Esophagus (tissue), 2 donors: ENCODE data around the gene CCDC13. TPM values are rescaled to one million over a fixed set of nuclear protein-coding genes. Genes with fewer than 3 reads are reported as not detected.

ENCODE experiments used
- H3K27ac ChIP-seq, 2 donors: one replicate each; pipeline ENCODE4 v1.5.1; 2013; ENCODE audit warnings: low read depth in 2 of 2, mild to moderate bottlenecking in 2 of 2, inconsistent platforms in 1 of 2, low read length in 1 of 2, moderate library complexity in 1 of 2
- H3K27me3 ChIP-seq, 2 donors: one replicate each; pipeline ENCODE4 v1.6.1; 2013; ENCODE audit warnings: low read length in 2 of 2, control low read depth in 1 of 2, mild to moderate bottlenecking in 1 of 2; ENCODE audit not compliant: insufficient read depth in 2 of 2, control insufficient read depth in 1 of 2
- H3K36me3 ChIP-seq, 2 donors: one replicate each; pipeline ENCODE4 v1.6.1; 2013; ENCODE audit warnings: low read length in 1 of 2; ENCODE audit not compliant: control insufficient read depth in 2 of 2, insufficient read depth in 2 of 2
- H3K4me1 ChIP-seq, 2 donors: one replicate each; pipeline ENCODE4 v1.6.1; 2013; ENCODE audit warnings: low read length in 1 of 2; ENCODE audit not compliant: control insufficient read depth in 2 of 2, insufficient read depth in 2 of 2
- H3K4me3 ChIP-seq, 2 donors: one replicate each; pipeline ENCODE4 v1.5.1; 2013; ENCODE audit warnings: low read length in 2 of 2, mild to moderate bottlenecking in 2 of 2, low read depth in 1 of 2, moderate library complexity in 1 of 2
- H3K9me3 ChIP-seq, 2 donors: one replicate each; pipeline ENCODE4 v1.6.1; 2013; ENCODE audit warnings: mild to moderate bottlenecking in 2 of 2, low read depth in 1 of 2, low read length in 1 of 2, moderate library complexity in 1 of 2; ENCODE audit not compliant: control insufficient read depth in 2 of 2, insufficient read depth in 1 of 2
- WGBS, 2 donors: extraction: QIAGEN DNeasy Blood & Tissue Kit; methylation state at CpG; one replicate each; pipeline ENCODE4 v1.1.7; 2013; 5-methylcytosine and 5-hydroxymethylcytosine counted together
- polyA plus RNA-seq, 2 donors: library from polyadenylated mRNA; stranded (reverse); fragments of 200-250 nt; gene quantifications; one replicate each; pipeline ENCODE4 v1.2.3, GENCODE V29; 2013
- donor health status: healthy with polysubstance abuse.
- donor health status: Bipolar disorder and iron deficiency.

CCDC13 gene
- polyA plus RNA-seq, 2 donors: 0.53 to 1.0 TPM

GRCh38 chr3:42739401-42740158, 33.5 kb downstream of the CCDC13 start:
- Histone ChIP-seq H3K27me3 (no peaks in the 10 kb centered on the region), H3K36me3 (no peaks in the 10 kb centered on the region), H3K27ac (no peak overlapping the region), H3K4me3 (no peak overlapping the region), H3K4me1 (no peaks in the 10 kb centered on the region), H3K9me3 (peaks cover 0 to 2% of the 10 kb centered on the region in 2 donors)
- whole genome bisulfite sequencing, 2 donors: 84 to 91% methylated on average over 12 of the region's 12 CpGs

DNA sequence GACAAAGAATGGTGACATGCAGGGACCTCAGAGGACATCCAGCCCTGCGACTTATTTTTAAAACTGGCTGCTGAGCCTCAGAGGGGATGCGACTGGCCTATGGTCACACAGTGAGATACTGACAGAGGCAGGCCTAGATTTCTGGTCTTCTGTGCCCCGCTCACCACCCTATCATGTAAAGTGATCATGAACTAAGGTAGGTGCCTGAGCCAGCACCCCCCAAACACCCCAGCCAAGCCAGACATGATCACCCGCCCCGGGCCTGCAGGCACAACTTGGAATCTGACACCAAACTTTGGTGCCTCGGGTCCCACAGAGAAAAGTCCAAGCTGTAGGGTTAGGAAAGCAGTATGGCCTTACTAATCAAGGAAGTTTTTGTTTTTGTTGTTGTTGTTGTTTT, 36.5 kb downstream of the CCDC13 start:
- 93% methylated on average over 6 of the region's 6 CpGs for WGBS, 2 donors
- no peak overlapping the region for H3K27ac ChIP-seq
- H3K9me3 ChIP-seq: peaks cover 0 to 2% of the 10 kb centered on the region in 2 donors
- no peaks in the 10 kb centered on the region for H3K4me1 ChIP-seq
- no peaks in the 10 kb centered on the region for H3K27me3 ChIP-seq
- H3K36me3 ChIP-seq: no peaks in the 10 kb centered on the region
- no peak overlapping the region for H3K4me3 ChIP-seq

GRCh38 chr3:42736081-42736480, 37.0 kb downstream of the CCDC13 start:
- H3K4me1 ChIP-seq: no peaks in the 10 kb centered on the region
- H3K27me3 ChIP-seq: no peaks in the 10 kb centered on the region
- WGBS, 2 donors: 26 to 35% methylated on average over 1 of the region's 1 CpG
- H3K9me3 ChIP-seq: peaks cover 0 to 2% of the 10 kb centered on the region in 2 donors
- no peak overlapping the region for H3K4me3 ChIP-seq
- H3K36me3 ChIP-seq: no peaks in the 10 kb centered on the region
- H3K27ac ChIP-seq: no peak overlapping the region

GRCh38 chr3:42735615-42736014, 37.4 kb downstream of the CCDC13 start:
- H3K36me3 ChIP-seq: no peaks in the 10 kb centered on the region
- no peaks in the 10 kb centered on the region for H3K27me3 ChIP-seq
- 91 to 94% methylated on average over 12 of the region's 12 CpGs for WGBS, 2 donors
- H3K4me1 ChIP-seq: peaks cover 0 to 2% of the 10 kb centered on the region in 2 donors
- no peak overlapping the region for H3K27ac ChIP-seq
- H3K4me3 ChIP-seq: no peak overlapping the region
- peaks cover 0 to 2% of the 10 kb centered on the region in 2 donors for H3K9me3 ChIP-seq

- H3K27ac ChIP-seq: no peak overlapping the region
- no peak overlapping the region for H3K4me3 ChIP-seq
- WGBS, 2 donors: 83 to 84% methylated on average over 8 of the region's 8 CpGs
- H3K9me3 ChIP-seq: peaks cover 0 to 2% of the 10 kb centered on the region in 2 donors
- H3K4me1 ChIP-seq: peaks cover 0 to 4% of the 10 kb centered on the region in 2 donors
- H3K27me3 ChIP-seq: no peaks in the 10 kb centered on the region
- no peaks in the 10 kb centered on the region for H3K36me3 ChIP-seq
These were observed 38.0 kb downstream of the CCDC13 start for GRCh38 chr3:42735019-42735418.

DNA sequence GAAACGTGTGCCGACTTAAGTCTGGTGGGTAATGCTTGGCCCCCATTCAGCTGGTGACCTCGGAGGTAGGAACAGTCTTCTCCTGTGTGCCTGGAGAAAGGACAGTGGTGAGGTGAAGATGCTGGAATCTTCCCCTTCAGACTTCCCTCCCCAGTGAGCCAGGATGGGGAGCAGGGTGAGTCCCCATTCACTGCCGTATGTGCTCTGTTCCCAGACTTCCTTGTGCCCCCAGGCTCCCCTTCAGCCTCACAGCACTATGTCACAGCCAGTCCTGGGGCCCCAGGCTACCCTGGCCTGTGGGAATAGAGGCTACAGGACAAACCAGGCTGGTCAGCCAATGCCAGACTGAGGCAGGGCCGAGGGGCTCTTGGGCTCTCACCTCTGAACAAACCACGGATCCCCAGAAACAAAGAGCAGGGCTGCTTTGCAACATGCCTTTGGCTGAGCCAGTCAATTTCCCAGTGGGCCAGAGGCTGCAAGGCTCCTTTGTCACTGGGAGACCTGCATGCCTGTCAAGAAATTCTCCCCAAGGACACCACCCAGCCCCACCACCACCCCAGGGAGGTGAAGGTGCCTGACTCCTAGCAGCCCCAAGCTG, 38.7 kb downstream of the CCDC13 start:
- Histone ChIP-seq H3K36me3 (no peaks in the 10 kb centered on the region), H3K4me3 (no peak overlapping the region)
- 67 to 79% methylated on average over 6 of the region's 6 CpGs for WGBS, 2 donors

GRCh38 chr3:42733501-42734262, 39.4 kb downstream of the CCDC13 start:
- Histone ChIP-seq H3K9me3 (no peaks in the 10 kb centered on the region), H3K4me1 (peaks cover 0 to 4% of the 10 kb centered on the region in 2 donors), H3K4me3 (no peak overlapping the region), H3K27me3 (no peaks in the 10 kb centered on the region), H3K27ac (no peak overlapping the region), H3K36me3 (no peaks in the 10 kb centered on the region)
- 78% methylated on average over 13 of the region's 13 CpGs for WGBS, 2 donors

More for the DNA sequence above, 38.7 kb downstream of the CCDC13 start:
- H3K4me1 ChIP-seq: peaks cover 0 to 4% of the 10 kb centered on the region in 2 donors
- H3K27me3 ChIP-seq: no peaks in the 10 kb centered on the region
- H3K9me3 ChIP-seq: peaks cover 0 to 2% of the 10 kb centered on the region in 2 donors
- H3K27ac ChIP-seq: no peak overlapping the region

DNA sequence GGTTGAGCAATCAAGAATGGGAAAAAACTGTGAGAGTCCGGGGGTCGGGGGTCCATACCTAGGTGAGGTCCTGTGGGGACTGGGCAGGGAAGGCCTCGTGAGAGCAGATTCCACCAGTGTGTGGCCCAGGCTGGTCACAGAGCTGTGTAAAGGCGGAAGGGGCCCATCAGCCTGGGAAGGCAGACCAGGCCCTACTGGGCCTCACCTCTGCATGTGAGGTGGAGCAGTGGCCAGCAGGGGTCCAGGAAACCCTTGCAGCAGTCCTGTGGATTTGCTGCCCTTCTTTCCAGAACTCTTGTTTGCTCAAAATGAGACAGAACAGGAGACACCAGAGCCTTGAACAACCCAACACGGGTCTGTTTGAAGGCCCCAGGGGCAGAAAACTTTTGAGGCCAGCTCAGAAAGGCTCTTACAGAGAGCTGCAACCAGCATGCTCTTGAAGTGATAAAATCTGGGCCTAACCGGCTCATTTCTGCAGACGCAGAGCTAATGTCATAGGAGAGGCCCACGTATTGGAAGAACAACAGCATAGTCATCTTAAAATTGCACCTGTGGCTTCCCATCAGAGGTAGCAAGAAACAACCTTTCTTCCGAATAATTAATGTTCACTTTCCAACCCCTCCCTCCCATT, 40.1 kb downstream of the CCDC13 start:
- Histone ChIP-seq H3K4me1 (peaks cover 0 to 4% of the 10 kb centered on the region in 2 donors), H3K9me3 (no peaks in the 10 kb centered on the region), H3K36me3 (no peaks in the 10 kb centered on the region), H3K4me3 (no peak overlapping the region), H3K27ac (no peak overlapping the region), H3K27me3 (no peaks in the 10 kb centered on the region)
- 79 to 88% methylated on average over 9 of the region's 9 CpGs for WGBS, 2 donors

GRCh38 chr3:42732196-42732828, 40.7 kb downstream of the CCDC13 start:
- Histone ChIP-seq H3K36me3 (no peaks in the 10 kb centered on the region), H3K4me1 (peaks cover 0 to 4% of the 10 kb centered on the region in 2 donors), H3K9me3 (no peaks in the 10 kb centered on the region), H3K27ac (no peak overlapping the region), H3K27me3 (no peaks in the 10 kb centered on the region), H3K4me3 (no peak overlapping the region)
- WGBS, 2 donors: 79 to 89% methylated on average over 4 of the region's 4 CpGs
